ENCODE results near the gene PTGS2.
"Not testable (repeated sequence)": the region's sequence is repeated elsewhere in the genome, so short reads cannot be mapped to it uniquely, and the experiment has no call there.

Gene PTGS2

DNA sequence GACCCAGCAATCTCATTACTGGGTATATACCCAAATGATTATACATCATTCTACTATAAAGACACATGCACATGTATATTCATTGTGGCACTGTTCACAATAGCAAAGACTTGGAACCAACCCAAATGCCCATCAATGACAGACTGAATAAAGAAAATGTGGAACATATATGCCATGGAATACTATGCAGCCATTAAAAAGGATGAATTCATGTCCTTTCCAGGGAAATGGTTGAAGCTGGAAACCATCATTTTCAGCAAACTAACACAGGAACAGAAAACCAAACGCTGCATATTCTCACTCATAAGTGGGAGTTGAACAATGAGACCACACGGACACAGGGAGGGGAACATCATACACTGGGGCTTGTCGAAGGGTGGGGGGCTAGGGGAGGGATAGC is 10.4 kb downstream of the PTGS2 start:
- not testable (repeated sequence) for DNase-seq

DNA sequence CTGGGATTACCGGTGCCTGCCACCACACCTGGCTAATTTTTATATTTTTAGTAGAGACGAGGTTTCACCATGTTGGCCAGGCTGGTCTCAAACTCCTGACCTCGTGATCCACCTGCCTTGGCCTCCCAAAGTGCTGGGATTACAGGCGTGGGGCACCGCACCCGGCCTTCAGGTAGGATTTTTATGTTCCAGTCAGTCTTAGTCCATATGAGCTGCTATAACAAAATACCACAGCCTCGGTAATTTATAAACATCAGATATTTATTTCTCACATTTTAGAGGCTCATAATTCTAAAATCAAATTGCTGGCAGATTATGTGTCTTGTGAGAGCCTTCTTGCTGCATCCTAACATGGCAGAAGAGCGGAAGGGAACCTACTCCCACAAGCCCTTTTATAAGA is 16.0 kb downstream of the PTGS2 start:
- not testable (repeated sequence) for DNase-seq

DNA sequence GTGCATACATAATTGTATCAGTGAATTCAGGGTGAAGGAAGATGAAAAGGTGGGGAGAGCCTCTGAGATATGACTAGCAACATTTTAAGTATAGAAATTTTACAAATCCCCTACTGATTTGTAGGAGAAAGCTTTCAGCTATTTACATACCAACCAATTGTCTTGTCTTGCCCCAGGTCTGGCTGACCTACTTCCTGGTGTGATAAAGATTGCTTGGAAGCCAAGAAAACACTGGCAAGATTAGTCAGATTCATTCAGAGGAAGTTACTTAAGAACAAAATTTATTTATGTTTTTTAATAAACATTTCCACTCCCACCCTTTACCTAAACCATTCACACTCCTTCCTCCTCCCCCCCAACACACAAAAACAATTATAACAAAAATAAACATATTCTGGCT is 17.5 kb downstream of the PTGS2 start:
- DNase-seq, result no peak

DNA sequence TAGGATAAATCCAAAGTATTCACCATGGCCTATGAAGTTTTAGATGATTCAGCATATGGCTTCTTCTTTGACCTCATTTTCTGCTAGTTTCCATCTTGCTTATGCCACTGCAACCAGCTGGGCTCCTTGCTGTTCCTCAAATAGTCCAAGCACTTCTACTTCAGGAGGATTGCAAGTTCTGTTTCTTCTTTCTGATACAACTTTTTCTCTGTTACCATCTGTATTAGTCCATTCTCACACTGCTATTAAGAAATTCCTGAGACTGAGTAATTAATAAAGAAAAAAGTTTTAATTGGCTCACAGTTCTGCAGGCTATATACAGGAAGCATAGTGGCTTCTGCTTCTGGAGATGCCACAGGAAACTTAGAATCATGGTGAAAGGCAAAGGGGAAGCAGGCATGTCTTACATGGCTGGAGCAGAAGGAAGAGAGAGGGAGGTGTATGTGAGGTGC is 20.3 kb downstream of the PTGS2 start:
- DNase-seq, result peak in 1 of 2 donors; percentile 12

DNA sequence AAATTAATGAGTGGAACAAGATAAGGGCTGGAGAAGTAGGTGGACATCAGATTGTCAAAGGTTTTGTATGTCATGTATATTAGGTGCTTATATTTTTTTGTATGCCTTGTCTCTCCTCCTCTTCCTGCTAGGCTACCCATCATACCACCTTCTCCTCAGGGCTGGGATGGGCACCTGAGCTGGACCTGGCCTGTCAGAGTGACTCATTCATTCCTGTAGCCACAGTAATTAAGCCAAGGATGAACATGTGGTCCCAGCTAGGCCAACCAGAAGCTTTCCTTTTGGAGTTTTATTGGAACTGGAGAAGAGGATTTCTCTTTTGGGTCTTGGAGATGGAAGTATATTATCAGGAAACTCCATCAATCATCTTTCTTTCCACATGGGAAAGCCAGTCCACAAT is 21.2 kb downstream of the PTGS2 start:
- DNase-seq, result no peak

DNA sequence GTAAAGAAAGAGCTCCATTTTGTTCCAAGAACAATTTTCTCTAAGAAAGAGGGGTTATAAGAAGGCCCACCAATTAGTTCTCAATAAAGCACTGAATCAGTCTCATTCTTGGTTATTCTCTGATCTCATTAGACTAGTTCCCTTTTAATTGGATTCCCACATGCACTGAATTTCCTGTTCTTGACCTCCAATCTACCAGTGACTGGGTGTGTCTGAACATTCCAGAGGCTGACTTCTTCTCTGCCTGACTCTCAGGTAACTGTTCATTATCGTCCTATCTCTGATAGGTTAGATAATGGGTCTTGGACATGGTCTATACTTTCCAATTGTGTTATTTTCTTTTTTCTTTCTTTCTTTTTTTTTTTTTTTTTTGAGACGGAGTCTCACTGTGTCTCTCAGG is 22.7 kb downstream of the PTGS2 start:
- DNase-seq, result no peak

DNA sequence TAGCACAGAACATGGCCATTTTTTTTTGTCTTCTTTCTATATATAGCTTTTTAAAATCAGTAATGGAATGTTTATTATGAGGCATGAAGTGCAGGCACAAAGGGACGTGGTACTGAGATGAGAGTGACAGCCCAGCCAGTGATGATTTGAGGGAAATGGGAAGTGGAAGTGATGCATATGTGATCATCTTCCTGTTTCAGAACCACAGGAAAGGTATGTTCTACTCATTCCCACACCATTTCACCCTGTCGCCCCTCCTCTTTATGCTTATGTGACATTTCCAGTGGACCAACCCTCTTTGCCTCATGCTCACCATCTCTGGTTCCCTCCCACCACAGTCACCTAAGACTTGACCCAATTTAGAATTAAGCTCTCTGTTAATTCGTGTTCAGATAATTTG is 24.3 kb downstream of the PTGS2 start:
- DNase-seq, result peak; percentile 4 to 58

DNA sequence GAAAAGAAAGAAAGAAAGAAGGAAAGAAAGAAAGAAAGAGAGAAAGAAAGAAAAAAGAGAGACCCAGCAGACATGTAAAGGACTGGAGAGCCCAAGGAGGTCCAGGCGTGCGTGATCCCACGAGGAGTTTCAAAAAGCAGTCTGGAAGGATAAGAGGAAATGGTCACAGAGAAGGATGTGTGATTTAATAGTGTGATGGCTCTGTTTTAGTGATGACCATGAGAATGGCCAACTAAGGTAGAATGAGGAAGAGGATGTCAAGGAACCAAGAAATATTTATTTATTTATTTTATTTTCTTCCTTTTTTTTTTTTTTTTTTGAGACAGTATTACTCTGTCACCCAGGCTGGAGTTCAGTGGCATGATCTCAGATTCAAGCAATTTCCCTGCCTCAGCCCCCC is 25.5 kb downstream of the PTGS2 start:
- DNase-seq, result no peak

DNA sequence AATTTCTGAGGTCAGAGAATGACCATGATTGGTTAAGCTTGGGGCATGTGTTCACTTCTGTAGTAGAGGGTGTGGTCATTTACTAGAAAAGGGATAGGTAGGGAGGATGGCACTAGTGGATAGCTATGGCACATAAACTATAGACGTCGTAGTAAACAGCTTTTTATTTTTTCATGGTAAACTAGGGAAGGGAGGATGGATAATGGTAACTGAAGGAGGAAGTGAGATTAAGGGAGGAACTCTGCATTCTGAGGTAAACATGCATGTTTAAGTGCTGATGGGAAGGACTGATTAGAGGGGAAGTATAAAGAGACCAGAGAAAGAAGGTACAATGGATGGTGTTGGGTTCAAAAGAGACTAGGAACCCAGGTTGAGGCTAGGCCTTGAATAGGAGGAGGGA is 26.9 kb downstream of the PTGS2 start:
- DNase-seq, result no peak

DNA sequence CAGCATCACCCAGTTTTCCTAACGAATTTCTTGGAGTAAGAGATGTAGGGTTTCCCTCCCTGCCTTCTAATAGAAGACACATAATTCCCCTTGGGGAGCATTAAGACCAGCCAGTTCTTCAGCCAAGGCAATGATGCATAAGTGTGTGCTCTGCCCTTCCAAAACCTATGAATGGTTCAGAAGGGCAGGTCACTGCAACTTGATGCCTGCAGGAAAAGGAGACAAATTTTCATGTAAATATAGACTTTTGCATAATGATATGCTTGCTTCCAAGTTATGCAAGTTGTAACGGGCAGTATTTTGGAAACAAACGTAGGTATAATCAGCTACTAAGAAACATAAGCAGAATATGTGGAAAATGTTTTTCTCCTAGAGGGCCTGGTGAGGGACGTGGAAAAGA is 31.6 kb downstream of the PTGS2 start:
- DNase-seq, result no peak

DNA sequence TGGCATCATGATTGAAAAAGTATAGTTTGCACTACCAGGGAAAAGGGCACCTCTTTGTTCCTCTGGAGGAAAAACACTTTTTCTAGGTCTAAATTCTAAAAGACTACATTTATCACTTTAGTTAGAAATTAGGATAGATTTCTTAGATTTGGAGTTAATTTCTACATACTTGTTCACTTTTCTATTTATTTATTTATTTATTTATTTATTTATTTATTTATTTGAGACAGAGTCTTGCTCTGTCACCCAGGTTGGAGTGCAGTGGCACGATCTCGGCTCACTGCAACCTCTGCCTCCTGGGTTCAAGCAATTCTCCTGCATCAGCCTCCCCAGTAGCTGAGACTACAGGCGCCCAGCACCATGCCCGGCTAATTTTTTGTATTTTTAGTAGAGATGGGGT is 32.2 kb downstream of the PTGS2 start:
- DNase-seq, result not testable (repeated sequence)

DNA sequence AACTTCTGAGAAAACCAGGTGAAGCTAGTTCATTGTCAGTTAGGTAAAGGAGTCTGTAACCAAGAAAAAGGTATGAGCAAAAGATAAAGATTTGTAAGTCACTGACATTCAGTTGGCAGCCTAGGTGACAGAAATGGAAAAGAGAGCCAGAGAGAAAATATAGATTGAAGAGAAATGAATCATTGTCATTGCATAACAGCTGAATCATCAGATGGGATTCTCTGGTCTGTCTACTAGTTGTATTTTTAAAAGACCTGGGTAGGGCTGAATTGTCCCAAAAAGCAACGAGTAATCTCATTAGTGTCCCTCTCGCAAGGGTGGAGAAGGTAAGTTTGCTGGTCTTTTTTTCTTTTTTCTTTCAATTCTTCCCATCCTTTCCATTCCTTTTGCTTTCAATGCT is 36.6 kb downstream of the PTGS2 start:
- no peak for DNase-seq

DNA sequence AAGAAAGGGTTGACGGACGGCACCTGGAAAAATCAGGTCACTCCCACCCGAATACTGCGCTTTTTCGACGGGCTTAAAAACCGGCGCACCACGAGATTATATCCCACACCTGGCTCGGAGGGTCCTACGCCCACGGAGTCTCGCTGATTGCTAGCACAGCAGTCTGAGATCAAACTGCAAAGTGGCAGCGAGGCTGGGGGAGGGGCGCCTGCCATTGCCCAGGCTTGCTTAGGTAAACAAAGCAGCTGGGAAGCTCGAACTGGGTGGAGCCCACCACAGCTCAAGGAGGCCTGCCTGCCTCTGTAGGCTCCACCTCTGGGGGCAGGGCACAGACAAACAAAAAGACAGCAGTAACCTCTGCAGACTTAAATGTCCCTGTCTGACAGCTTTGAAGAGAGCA is 42.7 kb downstream of the PTGS2 start:
- not testable (repeated sequence) for DNase-seq

DNA sequence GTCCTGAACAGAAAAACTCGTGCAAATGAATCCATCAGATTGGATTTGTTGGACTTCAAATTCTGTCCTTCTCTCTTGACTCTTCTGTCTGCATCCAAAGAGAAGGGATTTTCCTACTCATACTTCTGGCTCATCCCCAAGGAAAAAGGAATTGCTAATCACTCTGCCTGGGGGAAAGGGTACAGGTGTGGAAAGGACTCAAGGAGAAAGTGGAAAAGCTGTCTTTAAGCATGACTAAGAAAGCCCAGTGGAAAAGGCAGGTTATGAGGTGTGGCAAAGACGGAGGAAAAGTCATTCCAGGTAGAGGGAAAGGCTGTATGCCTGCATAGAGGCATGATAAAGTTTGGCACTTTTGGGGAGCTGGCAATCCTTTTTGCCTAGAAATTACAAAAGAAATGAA is 43.4 kb downstream of the PTGS2 start:
- DNase-seq, result no peak

DNA sequence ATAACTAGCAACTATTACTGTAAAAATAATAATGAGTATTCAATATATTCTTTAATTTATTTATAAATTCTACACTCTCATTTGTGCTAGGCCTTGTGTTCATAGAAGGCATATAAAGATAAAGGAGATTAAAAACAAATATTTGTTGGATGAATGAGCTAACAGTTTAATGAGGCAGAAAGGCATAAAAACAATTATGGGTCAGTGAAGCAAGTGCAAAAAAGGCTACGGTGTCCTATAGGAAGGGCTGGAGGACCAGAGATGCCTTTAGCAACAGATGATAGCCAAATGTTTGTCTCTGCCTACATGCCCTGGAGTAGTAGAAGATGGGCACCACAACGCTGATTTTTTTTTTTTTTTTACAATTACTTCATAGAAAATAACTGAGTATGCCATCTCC is 45.7 kb downstream of the PTGS2 start:
- DNase-seq, result no peak

DNA sequence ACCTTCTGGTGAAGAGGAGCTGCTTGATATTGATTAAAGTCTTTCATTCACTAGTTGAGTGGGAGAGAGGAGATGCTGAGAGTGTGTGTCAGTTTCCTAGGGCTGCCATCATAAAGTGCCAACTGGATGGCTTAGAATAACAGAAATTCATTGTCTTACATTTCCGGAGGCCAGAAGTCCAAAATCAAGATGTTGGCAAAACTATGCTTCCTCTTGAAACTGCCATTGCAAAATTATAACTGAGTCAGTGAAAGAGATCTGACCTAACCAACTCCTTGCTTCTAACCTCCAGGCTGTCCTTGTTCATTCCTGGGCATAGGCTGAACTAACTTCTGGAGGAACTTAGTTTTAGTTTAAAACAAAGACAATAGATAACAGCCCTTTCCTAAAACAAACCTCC is 47.1 kb downstream of the PTGS2 start:
- DNase-seq, result no peak

DNA sequence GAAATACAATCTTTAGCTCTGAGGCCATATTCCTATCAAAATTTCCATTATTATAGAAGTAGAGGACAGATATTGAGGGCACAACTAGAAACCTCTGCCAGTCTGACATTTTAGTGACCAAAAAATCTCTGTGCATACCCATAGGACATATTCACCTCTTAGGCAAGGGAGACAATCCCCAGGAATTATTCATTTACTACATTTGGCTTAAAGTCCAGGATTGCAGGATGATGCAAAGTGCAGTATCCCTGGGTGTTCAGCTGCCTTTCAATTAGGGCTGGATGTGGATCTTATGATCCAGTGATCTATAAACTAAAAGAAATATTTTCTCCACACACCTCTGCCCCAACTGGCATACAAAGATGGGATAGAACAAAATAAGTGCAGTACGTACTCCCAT is 50.9 kb downstream of the PTGS2 start:
- DNase-seq, result no peak

DNA sequence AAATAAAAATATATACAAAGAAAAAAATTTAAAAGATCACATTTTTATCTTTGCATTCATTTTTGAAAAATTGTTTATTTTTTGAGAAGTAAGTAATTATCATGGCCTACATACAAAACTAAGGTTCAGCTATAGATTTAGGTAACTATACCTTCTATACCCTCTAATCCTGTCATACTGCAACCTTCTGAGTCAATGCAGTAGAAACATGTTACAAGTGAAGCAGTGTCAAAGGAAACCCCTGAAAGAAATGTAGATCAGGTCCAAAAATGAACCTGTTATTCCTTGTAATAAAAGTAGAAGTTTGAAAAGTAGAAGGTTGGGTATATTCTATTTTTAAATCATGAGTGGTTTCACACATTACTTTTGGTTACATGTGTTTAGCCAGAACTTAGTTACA is 51.3 kb downstream of the PTGS2 start:
- no peak for DNase-seq

DNA sequence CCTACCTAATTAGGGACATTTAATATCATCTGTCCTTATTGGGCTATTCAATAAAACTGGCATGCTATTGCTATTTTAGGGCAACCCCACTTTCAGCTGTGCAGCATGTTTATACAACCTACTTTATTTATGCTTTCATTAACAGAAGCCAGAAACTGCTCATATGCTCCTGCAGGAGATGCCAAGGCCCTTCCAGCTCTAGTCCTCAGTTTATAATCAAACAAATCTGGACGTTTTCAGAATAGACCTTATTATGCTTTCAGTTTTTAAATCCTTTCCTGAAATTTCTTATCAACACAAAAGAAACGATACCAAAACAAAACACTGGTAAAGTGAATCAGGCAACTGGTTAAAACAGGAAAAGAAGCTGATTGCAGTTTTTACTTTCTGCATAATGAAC is 53.2 kb downstream of the PTGS2 start:
- no peak for DNase-seq

DNA sequence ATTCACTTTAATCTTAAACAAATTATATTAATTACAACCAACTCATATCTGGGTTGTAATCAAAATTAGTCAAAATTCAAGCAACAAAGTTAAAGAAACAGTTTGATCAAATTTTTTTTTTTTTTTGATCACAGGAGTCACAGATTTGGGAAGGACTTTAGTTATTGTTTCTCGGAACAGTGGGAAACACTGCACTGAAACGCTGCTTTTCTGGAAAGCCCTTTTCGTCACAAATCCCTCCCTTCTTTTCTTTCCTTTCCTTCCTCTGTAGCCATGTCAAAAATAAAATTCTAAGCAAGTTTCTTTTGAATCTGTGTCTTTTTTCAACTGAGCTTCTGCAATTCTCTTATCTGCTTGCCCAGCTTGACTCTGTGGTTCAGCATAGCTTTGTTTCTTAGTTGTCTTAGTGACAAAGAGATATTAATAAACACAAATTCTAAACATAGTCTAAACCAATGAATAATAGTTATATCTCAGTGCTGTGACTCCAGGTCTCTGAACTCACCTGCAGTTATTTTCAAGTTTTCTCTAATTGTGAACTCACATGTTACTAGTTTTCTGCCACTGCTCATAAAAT is 53.8 kb downstream of the PTGS2 start:
- DNase-seq, result no peak

DNA sequence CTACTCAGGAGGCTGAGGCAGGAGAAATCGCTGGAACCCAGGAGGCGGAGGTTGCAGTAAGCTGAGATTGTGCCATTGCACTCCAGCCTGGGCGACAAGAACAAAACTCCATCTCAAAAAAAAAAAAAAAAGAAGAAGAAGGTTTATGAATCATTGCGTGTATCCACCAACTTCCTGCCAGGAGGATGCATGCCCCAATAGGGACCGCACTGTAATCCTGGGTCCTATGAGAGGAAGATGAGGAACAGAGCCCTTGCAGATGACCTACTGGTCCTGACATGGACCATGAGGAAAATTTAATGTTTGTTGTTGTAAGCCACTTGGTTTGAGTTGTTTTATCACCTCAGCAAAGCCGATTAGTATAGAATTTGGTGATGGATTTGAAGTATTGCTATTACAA is 56.7 kb downstream of the PTGS2 start:
- peak in 1 of 2 donors; percentile 55 for DNase-seq

All from CD4-positive, alpha-beta T cell treated with Interleukin-1 beta for 1 hour (primary cell).